MM.1S (cell line): ENCODE results near the gene KRTAP5-6.

Experiments used
- DNase-seq: peaks from one replicate; pipeline ENCODE4 v3.0.0-alpha.2; 2015
- H2AFZ ChIP-seq: fragments of 300-600 bp; sonication (generic); 2 replicates; pipeline ENCODE4 v1.6.0; 2016; ENCODE audit warnings: antibody characterized with exemption, low read length
- H3F3A ChIP-seq: fragments of 300-600 bp; sonication (generic); 2 replicates; pipeline ENCODE4 v1.6.1; 2016; ENCODE audit warnings: mild to moderate bottlenecking, antibody characterized with exemption, low read length, moderate library complexity, mixed read lengths; ENCODE audit not compliant: insufficient read depth
- H3K27ac ChIP-seq: fragments of 300-600 bp; sonication (generic); 2 replicates; pipeline ENCODE4 v1.5.1; 2016; ENCODE audit warnings: mild to moderate bottlenecking, low read length
- H3K27me3 ChIP-seq: fragments of 300-600 bp; sonication (generic); replicated peaks from 2 replicates; pipeline ENCODE4 v1.6.0; 2016; ENCODE audit warnings: low read length; ENCODE audit not compliant: insufficient read depth
- H3K36me3 ChIP-seq: fragments of 300-600 bp; sonication (generic); replicated peaks from 2 replicates; pipeline ENCODE4 v1.6.1; 2016; ENCODE audit warnings: mild to moderate bottlenecking, low read length, mixed read lengths; ENCODE audit not compliant: insufficient read depth
- H3K4me1 ChIP-seq: fragments of 300-600 bp; sonication (generic); 2 replicates; pipeline ENCODE4 v1.6.1; 2016; ENCODE audit warnings: low read length, mixed read lengths
- H3K4me2 ChIP-seq: fragments of 300-600 bp; sonication (generic); 2 replicates; pipeline ENCODE4 v1.6.0; 2016; ENCODE audit warnings: low read depth, low read length
- H3K4me3 ChIP-seq: fragments of 300-600 bp; sonication (generic); 2 replicates; pipeline ENCODE4 v1.5.1; 2016; ENCODE audit warnings: low read length, mixed read lengths
- H3K79me2 ChIP-seq: fragments of 300-600 bp; sonication (generic); 2 replicates; pipeline ENCODE4 v1.6.1; 2016; ENCODE audit warnings: mixed run types, low read length, mixed read lengths
- H3K9ac ChIP-seq: fragments of 300-600 bp; sonication (generic); 2 replicates; pipeline ENCODE4 v1.6.1; 2016; ENCODE audit warnings: low read length, mixed read lengths
- H3K9me2 ChIP-seq: fragments of 300-600 bp; sonication (generic); replicated peaks from 2 replicates; pipeline ENCODE4 v1.6.1; 2016; ENCODE audit warnings: mild to moderate bottlenecking, low read length, mixed read lengths; ENCODE audit not compliant: insufficient read depth
- H3K9me3 ChIP-seq: fragments of 300-600 bp; sonication (generic); replicated peaks from 2 replicates; pipeline ENCODE4 v1.6.1; 2016; ENCODE audit warnings: mild to moderate bottlenecking, low read length, mixed read lengths; ENCODE audit not compliant: insufficient read depth
- H4K20me1 ChIP-seq: fragments of 300-600 bp; sonication (generic); 2 replicates; pipeline ENCODE4 v1.6.1; 2016; ENCODE audit warnings: mild to moderate bottlenecking, low read length, moderate library complexity, mixed read lengths; ENCODE audit not compliant: insufficient read depth
- EZH2 ChIP-seq: fragments of 300-600 bp; sonication (generic); optimal IDR thresholded peaks from 2 replicates; pipeline ENCODE3; 2017; ENCODE audit warnings: low read depth, mild to moderate bottlenecking, antibody characterized with exemption, low read length, mixed read lengths
- EZH2phosphoT487 ChIP-seq: fragments of 300-600 bp; sonication (generic); IDR thresholded peaks from 2 replicates; pipeline ENCODE4 v1.6.1; 2018; ENCODE audit warnings: antibody characterized with exemption, low read length
- TF ChIP-seq, protein P1 (sequence below): fragments of 300-600 bp; sonication (generic); IDR thresholded peaks from 2 replicates; pipeline ENCODE4 v1.5.1; 2016; ENCODE audit warnings: antibody characterized with exemption, low read length, mixed read lengths

KRTAP5-6 gene

GRCh38 chr11:1745701-1746320, 48.8 kb downstream of the KRTAP5-6 start:
- Histone ChIP-seq H4K20me1 (no peaks in the 10 kb centered on the region), H3K9ac (no peak overlapping the region), H3K27me3 (peaks cover 46% of the 10 kb centered on the region), H3K9me2 (no peaks in the 10 kb centered on the region), H3F3A (no peaks in the 10 kb centered on the region), H3K4me3 (no peak overlapping the region), H3K36me3 (no peaks in the 10 kb centered on the region), H3K4me2 (no peak overlapping the region), H3K79me2 (no peaks in the 10 kb centered on the region), H3K4me1 (no peaks in the 10 kb centered on the region), H3K9me3 (no peaks in the 10 kb centered on the region), H3K27ac (no peak overlapping the region), H2AFZ (no peak overlapping the region)
- TF ChIP-seq, protein P1, sequence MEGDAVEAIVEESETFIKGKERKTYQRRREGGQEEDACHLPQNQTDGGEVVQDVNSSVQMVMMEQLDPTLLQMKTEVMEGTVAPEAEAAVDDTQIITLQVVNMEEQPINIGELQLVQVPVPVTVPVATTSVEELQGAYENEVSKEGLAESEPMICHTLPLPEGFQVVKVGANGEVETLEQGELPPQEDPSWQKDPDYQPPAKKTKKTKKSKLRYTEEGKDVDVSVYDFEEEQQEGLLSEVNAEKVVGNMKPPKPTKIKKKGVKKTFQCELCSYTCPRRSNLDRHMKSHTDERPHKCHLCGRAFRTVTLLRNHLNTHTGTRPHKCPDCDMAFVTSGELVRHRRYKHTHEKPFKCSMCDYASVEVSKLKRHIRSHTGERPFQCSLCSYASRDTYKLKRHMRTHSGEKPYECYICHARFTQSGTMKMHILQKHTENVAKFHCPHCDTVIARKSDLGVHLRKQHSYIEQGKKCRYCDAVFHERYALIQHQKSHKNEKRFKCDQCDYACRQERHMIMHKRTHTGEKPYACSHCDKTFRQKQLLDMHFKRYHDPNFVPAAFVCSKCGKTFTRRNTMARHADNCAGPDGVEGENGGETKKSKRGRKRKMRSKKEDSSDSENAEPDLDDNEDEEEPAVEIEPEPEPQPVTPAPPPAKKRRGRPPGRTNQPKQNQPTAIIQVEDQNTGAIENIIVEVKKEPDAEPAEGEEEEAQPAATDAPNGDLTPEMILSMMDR, result no peak
- no peak for TF ChIP-seq EZH2phosphoT487
- no peak for TF ChIP-seq EZH2
- DNase-seq, result no peak

DNA sequence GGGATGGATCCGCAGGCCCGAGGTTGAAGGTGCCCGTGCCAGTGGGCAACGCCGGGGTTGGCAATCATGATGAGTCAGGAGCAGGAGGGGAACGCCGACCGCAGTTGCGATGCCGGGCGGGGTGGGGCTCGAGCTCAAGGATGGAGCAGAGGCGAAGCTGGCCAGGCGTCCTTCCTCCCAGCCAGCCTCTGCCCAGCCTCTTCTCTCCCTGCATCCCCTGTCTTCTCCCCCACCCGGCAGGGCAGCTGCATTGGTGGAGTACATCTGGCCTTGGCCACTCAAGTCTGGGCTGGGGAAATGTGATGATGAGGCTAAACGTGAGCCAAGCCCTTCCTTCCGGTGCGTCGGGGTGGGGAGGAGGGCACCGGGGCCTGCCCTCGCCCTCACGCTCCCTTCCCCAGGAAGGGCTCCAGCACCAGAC, 49.5 kb downstream of the KRTAP5-6 start:
- Histone ChIP-seq H3K9ac (no peak overlapping the region), H3K9me3 (no peaks in the 10 kb centered on the region), H3K27ac (no peak overlapping the region), H3K27me3 (peaks cover 39% of the 10 kb centered on the region), H3K36me3 (no peaks in the 10 kb centered on the region), H4K20me1 (no peaks in the 10 kb centered on the region), H3K4me2 (no peak overlapping the region), H2AFZ (no peak overlapping the region), H3K79me2 (no peaks in the 10 kb centered on the region), H3K4me3 (no peak overlapping the region), H3K9me2 (no peaks in the 10 kb centered on the region), H3K4me1 (no peaks in the 10 kb centered on the region), H3F3A (no peaks in the 10 kb centered on the region)
- no peak for TF ChIP-seq EZH2phosphoT487
- TF ChIP-seq EZH2, result no peak
- TF ChIP-seq, protein P1, result no peak
- no peak for DNase-seq

DNA sequence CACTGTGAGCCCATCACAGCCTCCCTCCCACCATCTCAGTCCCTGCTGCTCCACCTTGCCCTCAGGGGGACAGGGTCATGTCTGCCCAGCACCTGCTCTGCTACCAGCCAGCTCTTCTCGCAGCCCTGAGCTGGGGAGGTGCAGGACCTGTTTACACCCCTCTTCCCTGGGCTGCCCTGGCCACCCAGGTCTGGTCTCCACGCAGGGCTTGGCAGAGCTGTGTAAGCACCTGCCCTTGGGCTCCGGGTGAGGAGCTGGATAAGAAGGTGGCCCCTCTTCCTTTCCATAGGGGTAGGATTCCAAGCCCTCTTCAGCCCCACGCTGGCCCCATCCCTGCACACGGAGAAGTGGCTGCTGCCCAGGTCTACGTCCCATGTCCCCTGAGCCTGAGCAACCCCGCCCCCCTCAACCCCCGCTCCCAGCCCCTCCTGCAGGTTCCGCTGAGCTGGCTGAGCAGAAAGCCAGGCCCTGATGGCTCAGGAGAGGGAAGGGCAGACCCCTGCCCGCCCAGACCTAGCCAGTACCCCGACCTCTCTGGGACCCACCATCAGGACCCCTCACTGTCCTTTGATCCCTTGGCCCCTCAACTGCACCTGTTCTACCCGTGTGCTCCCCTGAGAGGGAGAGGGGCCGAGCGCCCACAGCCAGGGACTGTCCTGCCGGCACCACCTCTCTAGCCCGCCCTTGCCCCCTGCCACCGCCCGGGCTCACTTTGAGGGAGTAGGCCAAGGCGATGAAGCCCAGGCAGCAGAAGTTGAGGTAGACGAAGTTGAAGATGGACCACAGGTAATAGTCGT, 50.2 kb downstream of the KRTAP5-6 start:
- no peak overlapping the region for H3K4me3 ChIP-seq
- H3K4me1 ChIP-seq, result no peaks in the 10 kb centered on the region
- no peak for DNase-seq
- H3F3A ChIP-seq, result no peaks in the 10 kb centered on the region
- no peaks in the 10 kb centered on the region; the same call in 1 of the 2 replicates for H4K20me1 ChIP-seq
- no peak overlapping the region for H3K27ac ChIP-seq
- TF ChIP-seq, protein P1, result no peak
- no peak for TF ChIP-seq EZH2phosphoT487
- TF ChIP-seq EZH2, result no peak
- H3K79me2 ChIP-seq, result no peaks in the 10 kb centered on the region
- H3K9ac ChIP-seq, result no peak overlapping the region
- no peaks in the 10 kb centered on the region for H3K9me3 ChIP-seq
- H3K27me3 ChIP-seq, result peaks cover 33% of the 10 kb centered on the region
- no peaks in the 10 kb centered on the region for H3K9me2 ChIP-seq
- H3K4me2 ChIP-seq, result no peak overlapping the region
- no peaks in the 10 kb centered on the region for H3K36me3 ChIP-seq
- no peak overlapping the region for H2AFZ ChIP-seq
